ENCODE data around the gene NT5M.

GRCh38 chr17:17377071-17377967 lies 74.1 kb downstream of the NT5M start:
- TF ChIP-seq, protein P1, sequence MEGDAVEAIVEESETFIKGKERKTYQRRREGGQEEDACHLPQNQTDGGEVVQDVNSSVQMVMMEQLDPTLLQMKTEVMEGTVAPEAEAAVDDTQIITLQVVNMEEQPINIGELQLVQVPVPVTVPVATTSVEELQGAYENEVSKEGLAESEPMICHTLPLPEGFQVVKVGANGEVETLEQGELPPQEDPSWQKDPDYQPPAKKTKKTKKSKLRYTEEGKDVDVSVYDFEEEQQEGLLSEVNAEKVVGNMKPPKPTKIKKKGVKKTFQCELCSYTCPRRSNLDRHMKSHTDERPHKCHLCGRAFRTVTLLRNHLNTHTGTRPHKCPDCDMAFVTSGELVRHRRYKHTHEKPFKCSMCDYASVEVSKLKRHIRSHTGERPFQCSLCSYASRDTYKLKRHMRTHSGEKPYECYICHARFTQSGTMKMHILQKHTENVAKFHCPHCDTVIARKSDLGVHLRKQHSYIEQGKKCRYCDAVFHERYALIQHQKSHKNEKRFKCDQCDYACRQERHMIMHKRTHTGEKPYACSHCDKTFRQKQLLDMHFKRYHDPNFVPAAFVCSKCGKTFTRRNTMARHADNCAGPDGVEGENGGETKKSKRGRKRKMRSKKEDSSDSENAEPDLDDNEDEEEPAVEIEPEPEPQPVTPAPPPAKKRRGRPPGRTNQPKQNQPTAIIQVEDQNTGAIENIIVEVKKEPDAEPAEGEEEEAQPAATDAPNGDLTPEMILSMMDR (IDR thresholded peaks at IDR 0.05 in 2 of 3, conservative IDR thresholded peaks at IDR 0.05 in 1 of 3; ENCODE audit: insufficient read depth in 2 of 3, low read depth in 1 of 3, low read length in 3 of 3), result no peak
- TF ChIP-seq MAFK (IDR thresholded peaks at IDR 0.05; ENCODE audit: low read length) (no peak), RBM15 (IDR thresholded peaks at IDR 0.05; ENCODE audit: insufficient read depth, low read length) (no peak), SNAPC5 (CRISPR knock-in tag; IDR thresholded peaks at IDR 0.05) (no peak), FOXA1 (IDR thresholded peaks at IDR 0.05; ENCODE audit: borderline replicate concordance) (no peak), TEAD4 (IDR thresholded peaks at IDR 0.05; ENCODE audit: low read length) (no peak), TEAD4 (CRISPR knock-in tag; IDR thresholded peaks at IDR 0.05; ENCODE audit: borderline replicate concordance) (no peak)
- TF ChIP-seq, protein P2, sequence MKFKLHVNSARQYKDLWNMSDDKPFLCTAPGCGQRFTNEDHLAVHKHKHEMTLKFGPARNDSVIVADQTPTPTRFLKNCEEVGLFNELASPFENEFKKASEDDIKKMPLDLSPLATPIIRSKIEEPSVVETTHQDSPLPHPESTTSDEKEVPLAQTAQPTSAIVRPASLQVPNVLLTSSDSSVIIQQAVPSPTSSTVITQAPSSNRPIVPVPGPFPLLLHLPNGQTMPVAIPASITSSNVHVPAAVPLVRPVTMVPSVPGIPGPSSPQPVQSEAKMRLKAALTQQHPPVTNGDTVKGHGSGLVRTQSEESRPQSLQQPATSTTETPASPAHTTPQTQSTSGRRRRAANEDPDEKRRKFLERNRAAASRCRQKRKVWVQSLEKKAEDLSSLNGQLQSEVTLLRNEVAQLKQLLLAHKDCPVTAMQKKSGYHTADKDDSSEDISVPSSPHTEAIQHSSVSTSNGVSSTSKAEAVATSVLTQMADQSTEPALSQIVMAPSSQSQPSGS (CRISPR knock-in tag; IDR thresholded peaks at IDR 0.05), result no peak

Measured in K562 (cell line).